ENCODE data around the gene DSCAML1.

Gene DSCAML1

DNA sequence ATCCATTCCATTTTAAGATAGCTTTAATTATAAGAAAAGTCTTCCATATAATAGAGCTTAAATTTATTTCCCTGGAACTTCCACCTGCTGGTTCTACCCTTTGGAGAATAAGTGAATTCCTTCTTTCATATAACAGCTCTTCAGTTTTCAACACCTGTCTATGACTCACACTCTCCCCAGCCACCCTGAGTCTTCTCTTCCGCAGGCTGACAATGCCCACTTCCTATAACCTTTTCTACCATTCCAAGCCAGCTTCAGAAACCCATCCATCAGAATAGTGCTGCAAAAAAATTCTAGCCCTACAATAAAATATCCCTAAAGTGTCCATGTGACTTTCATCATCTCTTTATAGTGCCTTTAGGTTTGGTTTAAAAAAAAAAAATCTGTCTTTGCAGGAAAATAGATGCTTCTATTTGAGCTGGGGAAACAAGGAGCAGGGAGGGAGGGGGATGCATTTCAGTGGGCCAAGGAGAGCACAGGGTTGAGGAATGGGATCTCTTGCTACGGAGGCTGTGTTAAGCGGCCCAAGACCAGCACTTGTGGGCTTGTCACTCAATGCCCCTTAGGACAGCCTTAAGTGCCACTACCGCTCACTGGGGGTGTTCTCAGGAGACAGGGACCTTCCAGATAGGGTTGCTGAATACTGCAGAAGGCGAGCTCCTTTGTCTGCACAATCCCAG, 178.6 kb downstream of the DSCAML1 start:
- no peaks in the 10 kb centered on the region for H3K36me3 Mint-ChIP-seq
- DNase-seq (ENCODE audit: low spot score in 2 of 2): no peak
- no peak overlapping the region for H3K4me3 Mint-ChIP-seq
- peaks cover 3% of the 10 kb centered on the region for H3K9me3 Mint-ChIP-seq
- no peak overlapping the region for H3K27ac Mint-ChIP-seq
- H3K4me1 Mint-ChIP-seq: no peaks in the 10 kb centered on the region
- no peak for ATAC-seq

- no peak overlapping the region for H3K27ac Mint-ChIP-seq
- no peak for DNase-seq (ENCODE audit: low spot score in 2 of 2)
- no peaks in the 10 kb centered on the region for H3K4me1 Mint-ChIP-seq
- no peak for ATAC-seq
- peaks cover 3% of the 10 kb centered on the region for H3K9me3 Mint-ChIP-seq
- no peaks in the 10 kb centered on the region for H3K36me3 Mint-ChIP-seq
- H3K4me3 Mint-ChIP-seq: no peak overlapping the region
These were observed 180.0 kb downstream of the DSCAML1 start for GRCh38 chr11:117616979-117617378.

- Mint-ChIP-seq H3K27ac (no peak overlapping the region), H3K4me3 (no peak overlapping the region), H3K9me3 (no peaks in the 10 kb centered on the region), H3K4me1 (peaks cover 8% of the 10 kb centered on the region), H3K36me3 (no peaks in the 10 kb centered on the region)
- ATAC-seq (no peak), DNase-seq (ENCODE audit: low spot score in 2 of 2) (no peak)
These were observed 182.3 kb downstream of the DSCAML1 start for GRCh38 chr11:117614728-117615127.

DNA sequence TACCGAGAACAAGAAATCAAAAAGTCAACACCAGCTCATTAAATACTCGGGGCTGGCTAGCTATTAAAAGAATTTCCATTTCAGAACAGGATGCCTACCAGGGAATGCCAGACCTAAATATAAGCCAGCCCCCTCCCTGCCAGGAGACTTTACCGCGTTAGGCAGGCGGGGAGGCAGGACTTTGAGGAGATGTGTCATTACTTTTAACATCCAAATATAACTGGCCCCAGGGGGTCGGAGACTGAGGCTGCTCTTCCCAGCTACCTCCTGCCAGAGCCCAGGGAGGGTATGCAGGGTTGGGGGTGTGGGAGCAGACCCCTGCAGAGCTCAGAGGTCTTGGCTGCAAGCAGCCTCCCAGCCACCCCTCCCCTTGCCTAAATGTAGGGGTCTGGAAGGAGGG, 183.5 kb downstream of the DSCAML1 start:
- Mint-ChIP-seq H3K4me1 (peaks cover 12% of the 10 kb centered on the region), H3K36me3 (no peaks in the 10 kb centered on the region), H3K4me3 (no peak overlapping the region), H3K9me3 (no peaks in the 10 kb centered on the region), H3K27ac (no peak overlapping the region)
- DNase-seq (ENCODE audit: low spot score in 2 of 2): no peak
- no peak for ATAC-seq

GRCh38 chr11:117612177-117612576, 184.8 kb downstream of the DSCAML1 start:
- Mint-ChIP-seq H3K4me1 (peaks cover 15% of the 10 kb centered on the region), H3K4me3 (no peak overlapping the region), H3K36me3 (no peaks in the 10 kb centered on the region), H3K27ac (no peak overlapping the region), H3K9me3 (no peaks in the 10 kb centered on the region)
- ATAC-seq: no peak
- no peak for DNase-seq (ENCODE audit: low spot score in 2 of 2)

DNA sequence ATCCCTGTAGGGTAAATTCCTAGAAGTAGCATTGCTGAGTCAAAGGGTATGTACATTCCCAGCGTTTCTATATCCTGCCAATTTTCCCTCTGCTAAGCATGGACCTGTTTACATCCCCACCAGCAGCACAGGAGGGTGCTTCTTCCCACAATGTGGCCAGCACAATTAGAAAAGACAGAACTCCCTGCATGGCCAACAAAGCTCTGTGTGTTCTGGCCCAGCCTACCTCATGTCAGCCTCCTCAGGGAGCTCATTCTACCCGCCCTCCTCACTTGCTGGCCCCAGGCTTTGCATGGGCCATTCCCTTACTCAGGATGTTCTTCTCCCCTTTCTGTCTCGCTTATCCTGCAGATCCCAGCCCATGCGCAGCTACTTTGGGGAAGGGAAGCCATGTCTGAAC, 186.1 kb downstream of the DSCAML1 start:
- H3K4me1 Mint-ChIP-seq: peaks cover 27% of the 10 kb centered on the region
- no peak for DNase-seq (ENCODE audit: low spot score in 2 of 2)
- no peaks in the 10 kb centered on the region for H3K36me3 Mint-ChIP-seq
- H3K9me3 Mint-ChIP-seq: no peaks in the 10 kb centered on the region
- ATAC-seq: no peak
- no peak overlapping the region for H3K4me3 Mint-ChIP-seq
- no peak overlapping the region for H3K27ac Mint-ChIP-seq

GRCh38 chr11:117610045-117610444, 187.0 kb downstream of the DSCAML1 start:
- Mint-ChIP-seq H3K9me3 (no peaks in the 10 kb centered on the region), H3K4me3 (no peak overlapping the region), H3K36me3 (no peaks in the 10 kb centered on the region), H3K27ac (no peak overlapping the region), H3K4me1 (peaks cover 27% of the 10 kb centered on the region)
- DNase-seq (ENCODE audit: low spot score in 2 of 2): peak; percentile 6 to 59
- ATAC-seq: peak; percentile 65

DNA sequence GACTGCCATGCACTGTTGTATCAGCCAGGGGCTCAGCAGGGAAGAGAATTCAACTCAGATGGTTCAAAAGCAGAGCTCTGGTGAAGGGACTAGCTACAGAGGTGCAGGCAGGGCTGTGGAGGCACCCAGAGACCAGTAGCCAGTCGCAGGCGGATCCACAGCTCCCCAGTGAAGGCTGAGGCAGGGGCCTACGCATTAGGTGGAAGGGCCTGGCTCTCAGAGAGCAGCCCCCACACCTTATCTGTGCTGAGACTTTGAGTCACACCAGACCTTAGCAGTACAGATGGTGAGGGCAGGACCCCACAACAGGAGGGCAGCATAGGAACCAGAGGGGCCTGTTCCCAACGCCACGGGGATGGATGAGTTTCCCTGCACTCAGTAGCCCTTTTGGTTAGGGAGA, 189.6 kb downstream of the DSCAML1 start:
- DNase-seq (ENCODE audit: low spot score in 2 of 2) (no peak), ATAC-seq (no peak)
- no peaks in the 10 kb centered on the region for H3K9me3 Mint-ChIP-seq
- H3K27ac Mint-ChIP-seq: no peak overlapping the region
- peaks cover 27% of the 10 kb centered on the region for H3K4me1 Mint-ChIP-seq
- no peaks in the 10 kb centered on the region for H3K36me3 Mint-ChIP-seq
- no peak overlapping the region for H3K4me3 Mint-ChIP-seq

GRCh38 chr11:117606790-117607189, 190.2 kb downstream of the DSCAML1 start:
- Mint-ChIP-seq H3K4me3 (no peak overlapping the region), H3K9me3 (no peaks in the 10 kb centered on the region), H3K27ac (no peak overlapping the region), H3K36me3 (no peaks in the 10 kb centered on the region), H3K4me1 (peaks cover 27% of the 10 kb centered on the region)
- no peak for DNase-seq (ENCODE audit: low spot score in 2 of 2)
- peak; percentile 67 for ATAC-seq

GRCh38 chr11:117606211-117606610, 190.8 kb downstream of the DSCAML1 start:
- DNase-seq (ENCODE audit: low spot score in 2 of 2) (no peak), ATAC-seq (peak; percentile 73)
- Mint-ChIP-seq H3K36me3 (no peaks in the 10 kb centered on the region), H3K4me1 (peaks cover 27% of the 10 kb centered on the region), H3K9me3 (no peaks in the 10 kb centered on the region), H3K4me3 (no peak overlapping the region), H3K27ac (no peak overlapping the region)

GRCh38 chr11:117605331-117605730, 191.7 kb downstream of the DSCAML1 start:
- DNase-seq (ENCODE audit: low spot score in 2 of 2): no peak
- no peak overlapping the region for H3K4me3 Mint-ChIP-seq
- H3K4me1 Mint-ChIP-seq: peaks cover 26% of the 10 kb centered on the region
- H3K9me3 Mint-ChIP-seq: no peaks in the 10 kb centered on the region
- no peak overlapping the region for H3K27ac Mint-ChIP-seq
- H3K36me3 Mint-ChIP-seq: no peaks in the 10 kb centered on the region
- no peak for ATAC-seq

- DNase-seq (ENCODE audit: low spot score in 2 of 2): no peak
- H3K27ac Mint-ChIP-seq: no peak overlapping the region
- peaks cover 17% of the 10 kb centered on the region for H3K4me1 Mint-ChIP-seq
- no peak overlapping the region for H3K4me3 Mint-ChIP-seq
- H3K36me3 Mint-ChIP-seq: no peaks in the 10 kb centered on the region
- H3K9me3 Mint-ChIP-seq: no peaks in the 10 kb centered on the region
- no peak for ATAC-seq
These were observed 192.6 kb downstream of the DSCAML1 start for GRCh38 chr11:117604336-117604995.

GRCh38 chr11:117603932-117604331, 193.1 kb downstream of the DSCAML1 start:
- Mint-ChIP-seq H3K27ac (no peak overlapping the region), H3K4me1 (peaks cover 16% of the 10 kb centered on the region), H3K4me3 (no peak overlapping the region), H3K9me3 (no peaks in the 10 kb centered on the region), H3K36me3 (no peaks in the 10 kb centered on the region)
- DNase-seq (ENCODE audit: low spot score in 2 of 2): no peak
- no peak for ATAC-seq

- no peak for DNase-seq (ENCODE audit: low spot score in 2 of 2)
- Mint-ChIP-seq H3K9me3 (peaks cover 3% of the 10 kb centered on the region), H3K4me3 (no peak overlapping the region)
These were observed 195.9 kb downstream of the DSCAML1 start for GRCh38 chr11:117601006-117601708.

DNA sequence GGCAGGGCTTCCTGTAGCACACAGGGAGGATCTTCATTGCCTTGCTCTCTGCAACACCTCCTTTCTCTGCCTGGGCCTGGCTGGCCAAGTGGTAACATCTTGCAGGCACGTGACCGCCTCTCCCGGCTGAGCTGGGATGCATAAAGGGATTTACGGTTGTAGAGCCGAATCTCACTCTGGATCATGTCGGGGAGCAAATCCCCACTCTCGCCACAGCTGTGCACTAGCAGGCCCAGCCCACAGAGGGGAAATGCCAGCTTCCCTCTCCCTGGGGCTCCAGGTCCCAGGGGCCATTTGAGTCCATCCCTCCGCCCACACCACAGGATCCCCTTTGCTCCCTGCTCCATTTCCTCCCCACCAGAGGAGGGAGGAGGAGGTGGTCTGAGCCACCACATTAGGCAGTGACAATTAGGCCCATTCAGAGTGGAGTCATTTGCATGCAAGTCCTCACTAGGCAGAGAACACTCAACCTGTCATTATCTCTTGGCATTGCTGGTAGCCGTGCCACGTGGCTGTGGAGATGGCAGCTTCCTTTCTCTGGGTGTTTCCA, 196.7 kb downstream of the DSCAML1 start:
- peaks cover 3% of the 10 kb centered on the region for H3K9me3 Mint-ChIP-seq
- no peak overlapping the region for H3K4me3 Mint-ChIP-seq
- DNase-seq (ENCODE audit: low spot score in 2 of 2) (no peak), ATAC-seq (no peak)
- H3K4me1 Mint-ChIP-seq: no peaks in the 10 kb centered on the region
- H3K36me3 Mint-ChIP-seq: no peaks in the 10 kb centered on the region
- no peak overlapping the region for H3K27ac Mint-ChIP-seq

More at GRCh38 chr11:117601006-117601708, 195.9 kb downstream of the DSCAML1 start:
- Mint-ChIP-seq H3K27ac (no peak overlapping the region), H3K4me1 (peaks cover 2% of the 10 kb centered on the region), H3K36me3 (no peaks in the 10 kb centered on the region)
- no peak for ATAC-seq
